Tongue (tissue), 2 donors: ENCODE data around the gene C11orf68. TPM values are rescaled to one million over a fixed set of nuclear protein-coding genes. Genes with fewer than 3 reads are reported as not detected.

Source experiments
- DNase-seq: peaks from one replicate; pipeline ENCODE4 v3.0.0-alpha.2; 2015
- total RNA-seq: library from RNA; depleted of rRNA; stranded (reverse); fragments of >200 nt; gene quantifications from one replicate; pipeline ENCODE4 v1.2.3, GENCODE V29; 2014

Gene C11orf68
- total RNA-seq, 1 donor from 2014 or later: 30.1 TPM

GRCh38 chr11:65871811-65872548, 46.9 kb downstream of the C11orf68 start:
- peak; percentile 38 for DNase-seq

GRCh38 chr11:65870706-65871681, 47.9 kb downstream of the C11orf68 start:
- no peak for DNase-seq

GRCh38 chr11:65870307-65870658, 48.6 kb downstream of the C11orf68 start:
- no peak for DNase-seq

- DNase-seq: no peak
Measured at GRCh38 chr11:65869643-65870306, 49.1 kb downstream of the C11orf68 start.

- DNase-seq: no peak
Measured at GRCh38 chr11:65868907-65869306, 50.0 kb downstream of the C11orf68 start.

GRCh38 chr11:65868076-65868667, 50.7 kb downstream of the C11orf68 start:
- DNase-seq: peak; percentile 37

- no peak for DNase-seq
Measured at GRCh38 chr11:65867284-65868071, 51.4 kb downstream of the C11orf68 start.

Other genes starting within 250 kb of the C11orf68 start
- gene KAT5, start 206.8 kb downstream of the C11orf68 start, total RNA-seq: 39.5 TPM
- gene RNASEH2C, start 198.3 kb downstream of the C11orf68 start, total RNA-seq: 20.2 TPM
- gene AP5B1, start 138.1 kb downstream of the C11orf68 start, total RNA-seq: 4.6 TPM
- gene OVOL1, start 132.0 kb downstream of the C11orf68 start, total RNA-seq: 2.1 TPM
- 0.10 TPM for gene SNX32, start 85.1 kb downstream of the C11orf68 start, total RNA-seq
- 413 TPM for gene CFL1, start 60.9 kb downstream of the C11orf68 start, total RNA-seq
- gene MUS81, start 58.6 kb downstream of the C11orf68 start, total RNA-seq: 48.4 TPM
- 39.7 TPM for gene EFEMP2, start 46.3 kb downstream of the C11orf68 start, total RNA-seq
- 0.82 TPM for gene CTSW, start 39.2 kb downstream of the C11orf68 start, total RNA-seq
- gene FIBP, start 30.6 kb downstream of the C11orf68 start, total RNA-seq: 90.9 TPM
- 26.2 TPM for gene CCDC85B, start 28.4 kb downstream of the C11orf68 start, total RNA-seq
- gene FOSL1, start 18.7 kb downstream of the C11orf68 start, total RNA-seq: 0.21 TPM
- 49.2 TPM for gene DRAP1, start 364 bp upstream of the C11orf68 start, total RNA-seq
- gene TSGA10IP, start 26.4 kb upstream of the C11orf68 start, total RNA-seq: not detected
- gene SART1, start 42.7 kb upstream of the C11orf68 start, total RNA-seq: 66.7 TPM
- gene EIF1AD, start 83.1 kb upstream of the C11orf68 start, total RNA-seq: 34.2 TPM
- 29.8 TPM for gene BANF1, start 83.4 kb upstream of the C11orf68 start, total RNA-seq
- 2.3 TPM for gene CST6, start 92.9 kb upstream of the C11orf68 start, total RNA-seq
- not detected for gene CATSPER1, start 107.4 kb upstream of the C11orf68 start, total RNA-seq
- gene GAL3ST3, start 130.1 kb upstream of the C11orf68 start, total RNA-seq: not detected
- 95.4 TPM for gene SF3B2, start 133.3 kb upstream of the C11orf68 start, total RNA-seq
- gene PACS1, start 151.2 kb upstream of the C11orf68 start, total RNA-seq: 27.0 TPM